Calu3 (cell line): Measurements from ENCODE around the gene LRMDA. TPM values are rescaled to one million over a fixed set of nuclear protein-coding genes. Genes with fewer than 3 reads are reported as not detected.

Experiments
- BruUV-seq: library from RNA; stranded (reverse); fragments of 400-500 nt; replicated peaks from 2 replicates; lab custom pipeline; 2021; lab: Mats Ljungman, UMichigan
- CTCF ChIA-PET: fragments of 300-600 bp; sonication (Branson Sonifier 250); formaldehyde crosslinking; loops from one replicate; lab custom pipeline; 2022; ENCODE audit warnings: antibody characterized with exemption; lab: Charles Lee
- DNase-seq: peaks from one replicate; pipeline ENCODE4 v3.0.0; 2022
- H3K27ac Mint-ChIP-seq: one replicate; pipeline ENCODE4 v1.8.0; 2022; ENCODE audit warnings: mixed read lengths; ENCODE audit not compliant: unreplicated experiment
- H3K27me3 Mint-ChIP-seq: one replicate; pipeline ENCODE4 v1.8.0; 2022; ENCODE audit warnings: mixed read lengths; ENCODE audit not compliant: unreplicated experiment
- H3K36me3 Mint-ChIP-seq: one replicate; pipeline ENCODE4 v1.8.0; 2022; ENCODE audit warnings: mild to moderate bottlenecking, moderate library complexity, mixed read lengths; ENCODE audit not compliant: insufficient read depth, unreplicated experiment
- H3K4me1 Mint-ChIP-seq: one replicate; pipeline ENCODE4 v1.8.0; 2022; ENCODE audit warnings: mild to moderate bottlenecking, low read depth, mixed read lengths; ENCODE audit not compliant: unreplicated experiment
- H3K4me3 Mint-ChIP-seq: one replicate; pipeline ENCODE4 v1.8.0; 2022; ENCODE audit warnings: mild to moderate bottlenecking, low read depth, moderate library complexity, mixed read lengths; ENCODE audit not compliant: unreplicated experiment
- H3K9me3 Mint-ChIP-seq: one replicate; pipeline ENCODE4 v1.8.0; 2022; ENCODE audit warnings: low read depth, mixed read lengths; ENCODE audit not compliant: unreplicated experiment
- intact Hi-C: fragments of 100-400 bp; cut with micrococcal nuclease; formaldehyde crosslinking; loops from one replicate; pipeline ENCODE4 v1.10.0; 2022; ENCODE audit not compliant: unreplicated experiment
- total RNA-seq: library from RNA; stranded (reverse); gene quantifications from 2 replicates; pipeline ENCODE4 v1.2.3, GENCODE V29; 2022
- TF ChIP-seq, protein P1 (sequence below): fragments of 200-600 bp; IDR thresholded peaks from one replicate; pipeline ENCODE4 v1.8.0; 2022; ENCODE audit warnings: antibody characterized with exemption; ENCODE audit not compliant: unreplicated experiment

Gene LRMDA
- total RNA-seq, 1 experiment from 2014 or later, result 7.6 TPM

DNA sequence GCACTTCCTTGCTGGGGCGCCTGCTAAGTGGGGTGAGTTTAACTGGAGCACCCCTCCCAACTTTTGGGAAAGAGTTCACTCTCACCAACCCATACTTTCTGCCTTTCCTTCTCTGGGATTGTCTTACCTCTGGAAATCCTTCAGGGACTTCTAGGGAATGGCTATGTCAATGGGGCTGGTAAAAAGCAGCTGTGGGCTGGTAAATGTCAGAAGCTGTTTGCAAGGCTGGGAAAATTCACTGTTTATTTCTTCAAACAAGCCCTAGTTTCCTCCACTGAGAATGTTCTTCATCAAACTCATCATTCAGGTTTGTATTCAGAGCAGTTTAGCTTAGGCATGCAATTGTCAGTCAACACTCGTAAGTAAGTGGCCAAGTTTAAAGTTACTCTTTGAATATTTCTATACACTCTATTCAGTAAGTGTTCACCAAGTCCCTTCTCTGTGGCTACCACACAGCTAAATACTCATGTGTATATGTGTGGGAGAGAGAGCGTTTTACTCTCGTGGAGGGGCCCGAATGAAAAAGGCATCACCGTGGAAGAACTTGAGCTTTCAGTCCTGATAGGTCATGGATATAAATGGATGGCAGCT lies 654.8 kb downstream of the LRMDA start:
- no peak overlapping the region for H3K27ac Mint-ChIP-seq
- intact Hi-C loops, result no loop called here
- H3K36me3 Mint-ChIP-seq, result no peaks in the 10 kb centered on the region
- peaks cover 4% of the 10 kb centered on the region for H3K9me3 Mint-ChIP-seq
- peaks cover 9% of the 10 kb centered on the region for H3K4me1 Mint-ChIP-seq
- CTCF ChIA-PET, result no interaction called here
- no peak for DNase-seq
- peaks cover 14% of the 10 kb centered on the region for H3K27me3 Mint-ChIP-seq
- TF ChIP-seq, protein P1, sequence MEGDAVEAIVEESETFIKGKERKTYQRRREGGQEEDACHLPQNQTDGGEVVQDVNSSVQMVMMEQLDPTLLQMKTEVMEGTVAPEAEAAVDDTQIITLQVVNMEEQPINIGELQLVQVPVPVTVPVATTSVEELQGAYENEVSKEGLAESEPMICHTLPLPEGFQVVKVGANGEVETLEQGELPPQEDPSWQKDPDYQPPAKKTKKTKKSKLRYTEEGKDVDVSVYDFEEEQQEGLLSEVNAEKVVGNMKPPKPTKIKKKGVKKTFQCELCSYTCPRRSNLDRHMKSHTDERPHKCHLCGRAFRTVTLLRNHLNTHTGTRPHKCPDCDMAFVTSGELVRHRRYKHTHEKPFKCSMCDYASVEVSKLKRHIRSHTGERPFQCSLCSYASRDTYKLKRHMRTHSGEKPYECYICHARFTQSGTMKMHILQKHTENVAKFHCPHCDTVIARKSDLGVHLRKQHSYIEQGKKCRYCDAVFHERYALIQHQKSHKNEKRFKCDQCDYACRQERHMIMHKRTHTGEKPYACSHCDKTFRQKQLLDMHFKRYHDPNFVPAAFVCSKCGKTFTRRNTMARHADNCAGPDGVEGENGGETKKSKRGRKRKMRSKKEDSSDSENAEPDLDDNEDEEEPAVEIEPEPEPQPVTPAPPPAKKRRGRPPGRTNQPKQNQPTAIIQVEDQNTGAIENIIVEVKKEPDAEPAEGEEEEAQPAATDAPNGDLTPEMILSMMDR, result no peak
- H3K4me3 Mint-ChIP-seq, result no peak overlapping the region
- BruUV-seq, result no TSS peak

DNA sequence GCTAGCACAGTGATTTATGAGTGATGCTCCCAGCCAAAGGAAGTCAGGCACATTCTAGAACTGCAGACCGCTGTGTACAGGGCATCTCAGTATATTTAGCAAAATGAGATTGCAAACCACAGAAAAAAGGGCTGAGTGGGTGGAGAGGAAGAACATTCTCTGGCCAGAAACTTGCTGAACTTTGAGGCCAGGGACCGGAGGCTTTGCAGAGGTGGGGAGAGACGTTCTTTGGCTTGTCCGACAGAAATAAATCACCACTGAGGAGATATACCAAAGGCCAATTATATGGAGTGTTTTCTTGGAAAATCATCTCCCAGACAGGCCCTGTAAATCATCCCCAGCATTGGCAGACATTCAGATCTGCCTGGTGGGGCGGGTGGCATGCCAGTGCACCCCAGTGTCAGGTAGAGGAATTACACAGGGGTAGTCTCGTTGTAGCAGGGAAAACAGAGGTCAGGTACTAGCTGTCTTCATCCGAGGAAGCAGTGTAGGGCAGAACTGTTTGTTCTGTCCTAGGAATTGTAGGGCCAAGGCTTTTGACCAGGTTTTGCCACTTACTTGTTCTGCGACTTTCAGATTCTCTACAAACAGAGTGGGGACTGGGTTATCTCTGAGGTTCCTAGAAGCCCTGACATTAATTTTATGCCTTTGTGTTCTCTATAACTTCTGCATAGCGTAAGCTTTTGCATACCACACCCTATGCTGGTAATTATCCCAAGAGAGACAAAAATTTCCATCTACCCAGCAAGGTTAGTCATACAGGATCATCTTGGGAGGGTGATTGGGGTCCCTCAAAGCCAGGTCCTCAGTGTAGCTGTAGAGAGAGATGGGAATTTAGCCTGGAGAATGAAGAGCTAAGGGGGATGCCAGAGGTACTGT lies 655.6 kb downstream of the LRMDA start:
- intact Hi-C loops, result loop anchor here (1.0 kb wide), 1 partner anchor 687 kb away; no protein-coding TSS in a partner anchor
- TF ChIP-seq, protein P1, result peak; percentile 58
- no peak overlapping the region for H3K27ac Mint-ChIP-seq
- peak; percentile 60 for DNase-seq
- BruUV-seq, result no TSS peak
- H3K4me1 Mint-ChIP-seq, result peaks cover 9% of the 10 kb centered on the region
- peaks cover 4% of the 10 kb centered on the region for H3K9me3 Mint-ChIP-seq
- H3K36me3 Mint-ChIP-seq, result no peaks in the 10 kb centered on the region
- no peak overlapping the region for H3K4me3 Mint-ChIP-seq
- H3K27me3 Mint-ChIP-seq, result peaks cover 14% of the 10 kb centered on the region
- CTCF ChIA-PET, result no interaction called here

DNA sequence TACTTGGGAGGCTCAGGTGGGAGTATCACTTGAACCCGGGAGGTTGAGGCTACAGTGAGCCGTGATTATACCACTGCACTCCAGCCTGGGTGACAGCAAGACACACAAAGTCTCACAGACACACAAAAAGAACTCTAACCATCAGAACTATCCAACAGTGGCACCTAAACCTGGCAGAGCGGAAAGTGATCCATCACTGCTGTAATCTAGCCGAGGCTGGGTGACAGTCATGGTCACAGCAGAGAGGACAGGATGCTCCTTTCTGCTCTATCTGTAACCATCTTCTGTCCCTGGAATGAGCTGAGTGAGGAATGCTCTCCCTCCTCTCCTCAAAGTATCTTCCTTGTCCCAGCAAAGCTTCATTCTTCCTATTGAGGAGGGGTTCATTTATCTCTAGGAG lies 656.6 kb downstream of the LRMDA start:
- H3K36me3 Mint-ChIP-seq, result no peaks in the 10 kb centered on the region
- TF ChIP-seq, protein P1, result no peak
- no TSS peak for BruUV-seq
- H3K4me3 Mint-ChIP-seq, result no peak overlapping the region
- peaks cover 14% of the 10 kb centered on the region for H3K27me3 Mint-ChIP-seq
- CTCF ChIA-PET, result interaction anchor here (0.6 kb wide), 1 partner anchor 60 kb away, joined by 3 read pairs; no protein-coding TSS in a partner anchor
- H3K27ac Mint-ChIP-seq, result no peak overlapping the region
- no peak for DNase-seq
- peaks cover 1% of the 10 kb centered on the region for H3K4me1 Mint-ChIP-seq
- peaks cover 4% of the 10 kb centered on the region for H3K9me3 Mint-ChIP-seq
- intact Hi-C loops, result no loop called here

DNA sequence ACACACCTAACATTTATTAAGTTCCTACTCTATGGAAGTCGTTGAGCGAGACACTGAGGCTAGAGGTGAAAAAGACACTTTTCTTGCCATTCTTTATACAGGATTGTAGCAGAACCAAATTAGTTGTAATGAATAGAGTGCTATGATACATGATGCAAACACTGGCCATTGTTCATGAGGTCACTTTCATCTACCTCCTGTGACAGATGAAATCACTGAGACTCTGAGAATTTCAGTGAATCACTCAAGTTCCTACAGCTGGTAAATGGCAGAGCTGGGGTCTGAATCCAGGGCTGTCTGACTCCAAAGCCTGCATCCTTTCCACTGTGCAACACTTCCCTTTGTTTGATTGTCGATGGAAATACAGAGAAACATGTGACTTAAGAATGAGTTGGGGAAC lies 657.6 kb downstream of the LRMDA start:
- H3K9me3 Mint-ChIP-seq, result peaks cover 6% of the 10 kb centered on the region
- intact Hi-C loops, result no loop called here
- peaks cover 14% of the 10 kb centered on the region for H3K27me3 Mint-ChIP-seq

More for the DNA sequence above, 657.6 kb downstream of the LRMDA start:
- no TSS peak for BruUV-seq
- H3K36me3 Mint-ChIP-seq, result no peaks in the 10 kb centered on the region
- no peaks in the 10 kb centered on the region for H3K4me1 Mint-ChIP-seq
- H3K4me3 Mint-ChIP-seq, result no peak overlapping the region
- CTCF ChIA-PET, result no interaction called here
- DNase-seq, result no peak
- TF ChIP-seq, protein P1, result no peak
- no peak overlapping the region for H3K27ac Mint-ChIP-seq
